OCI-LY7 (cell line): ENCODE results near the gene TEX28.

Experiments
- EZH2phosphoT487 ChIP-seq: fragments of 200-600 bp; sonication (generic); IDR thresholded peaks from 2 replicates; pipeline ENCODE4 v1.6.1; 2018; ENCODE audit warnings: low read depth, borderline replicate concordance, mild to moderate bottlenecking, mixed run types, antibody characterized with exemption, low read length, moderate library complexity, mixed read lengths
- TF ChIP-seq, protein P1 (sequence below): fragments of 200-600 bp; sonication (generic); conservative IDR thresholded peaks from 2 replicates; pipeline ENCODE4 v1.5.1; 2014; ENCODE audit warnings: mild to moderate bottlenecking, antibody characterized with exemption, low read length, moderate library complexity, mixed read lengths

DNA sequence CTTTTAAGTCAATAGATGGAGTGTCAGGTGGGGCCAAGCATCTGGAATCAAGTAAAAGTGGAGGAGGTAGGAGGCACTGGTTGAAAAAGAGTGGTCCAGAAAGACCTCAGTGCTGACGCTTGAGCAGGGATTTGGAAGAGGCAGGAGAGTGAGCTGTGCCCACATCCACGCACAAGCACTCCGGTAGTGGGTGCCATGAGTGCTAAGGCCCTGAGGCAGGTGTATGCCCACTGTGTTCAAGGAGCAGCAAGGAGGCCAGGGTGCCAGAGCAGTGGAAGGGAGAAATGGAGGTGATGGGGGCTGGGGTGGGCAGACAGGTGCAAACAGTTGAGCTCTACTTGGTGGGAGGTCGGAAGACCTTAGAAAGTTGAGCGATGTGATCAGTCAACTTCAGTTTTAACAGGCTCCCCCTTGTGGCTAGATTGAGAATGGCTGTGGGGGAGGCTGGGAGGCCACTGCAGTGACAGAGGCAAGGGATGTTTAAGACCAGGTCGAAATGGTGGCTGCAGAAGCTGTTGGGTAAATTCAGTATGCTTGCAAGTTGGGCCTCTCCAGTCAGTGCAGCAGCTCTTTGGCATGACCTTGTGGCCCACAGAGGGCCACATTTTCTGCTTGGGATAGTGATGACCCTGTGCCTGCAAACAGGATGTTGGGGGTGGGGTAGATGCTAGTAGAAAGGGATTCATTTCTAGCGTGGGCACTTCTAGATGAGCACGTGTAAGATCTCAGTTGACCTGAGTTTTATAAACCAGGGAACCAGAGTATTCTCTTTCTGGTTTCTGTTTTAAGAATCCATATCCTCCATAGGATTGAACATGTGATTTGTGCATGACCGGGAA, 13.4 kb upstream of the TEX28 start:
- TF ChIP-seq, protein P1, sequence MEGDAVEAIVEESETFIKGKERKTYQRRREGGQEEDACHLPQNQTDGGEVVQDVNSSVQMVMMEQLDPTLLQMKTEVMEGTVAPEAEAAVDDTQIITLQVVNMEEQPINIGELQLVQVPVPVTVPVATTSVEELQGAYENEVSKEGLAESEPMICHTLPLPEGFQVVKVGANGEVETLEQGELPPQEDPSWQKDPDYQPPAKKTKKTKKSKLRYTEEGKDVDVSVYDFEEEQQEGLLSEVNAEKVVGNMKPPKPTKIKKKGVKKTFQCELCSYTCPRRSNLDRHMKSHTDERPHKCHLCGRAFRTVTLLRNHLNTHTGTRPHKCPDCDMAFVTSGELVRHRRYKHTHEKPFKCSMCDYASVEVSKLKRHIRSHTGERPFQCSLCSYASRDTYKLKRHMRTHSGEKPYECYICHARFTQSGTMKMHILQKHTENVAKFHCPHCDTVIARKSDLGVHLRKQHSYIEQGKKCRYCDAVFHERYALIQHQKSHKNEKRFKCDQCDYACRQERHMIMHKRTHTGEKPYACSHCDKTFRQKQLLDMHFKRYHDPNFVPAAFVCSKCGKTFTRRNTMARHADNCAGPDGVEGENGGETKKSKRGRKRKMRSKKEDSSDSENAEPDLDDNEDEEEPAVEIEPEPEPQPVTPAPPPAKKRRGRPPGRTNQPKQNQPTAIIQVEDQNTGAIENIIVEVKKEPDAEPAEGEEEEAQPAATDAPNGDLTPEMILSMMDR: peak; percentile 78
- TF ChIP-seq EZH2phosphoT487: no peak
